Body of pancreas (tissue), 4 donors: ENCODE measurements around the gene PCK1. TPM values are rescaled to one million over a fixed set of nuclear protein-coding genes. Genes with fewer than 3 reads are reported as not detected.
A peak's percentile ranks its signal among the peaks of the same experiment; 100 is the strongest.

ENCODE experiments used
- ATAC-seq: fragments of 150-250 bp; one replicate; pipeline ENCODE4 v1.9.1; 2016
- DNase-seq, 4 donors: peaks; one replicate each; pipeline ENCODE4 v3.0.0-alpha.2; 2019
- H3K27ac ChIP-seq, 4 donors: fragments of 200-600 bp; sonication (generic); 1 replicate in 3 of 4; 2 replicates in 1 of 4; pipeline versions ENCODE4 v1.5.1 to v1.6.1; 2016 to 2019; ENCODE audit warnings: mild to moderate bottlenecking in 1 of 4, mixed read lengths in 1 of 4, moderate library complexity in 1 of 4
- H3K27me3 ChIP-seq, 2 donors: fragments of 200-600 bp; sonication (generic); one replicate each; pipeline ENCODE4 v1.6.0; 2016; ENCODE audit warnings: mild to moderate bottlenecking in 1 of 2
- H3K36me3 ChIP-seq, 2 donors: fragments of 200-600 bp; sonication (generic); replicated peaks in 1 of 2; 2 replicates each; pipeline ENCODE4 v1.5.1; 2016; ENCODE audit warnings: low read depth in 2 of 2; ENCODE audit not compliant: insufficient read depth in 1 of 2
- H3K4me1 ChIP-seq: fragments of 200-600 bp; sonication (generic); one replicate; pipeline ENCODE4 v1.6.0; 2016
- H3K4me3 ChIP-seq, 2 donors: fragments of 200-600 bp; sonication (generic); 1 replicate in 1 of 2; 2 replicates in 1 of 2; pipeline ENCODE4 v1.5.1; 2016 to 2019
- H3K9me3 ChIP-seq, 3 donors: fragments of 200-600 bp; sonication (generic); 1 replicate in 2 of 3; 2 replicates in 1 of 3; pipeline ENCODE4 v1.5.1; 2016
- POLR2A ChIP-seq, 3 donors: fragments of 450-650 bp; IDR thresholded peaks; one replicate each; pipeline ENCODE4 v1.6.1; 2016; ENCODE audit warnings: antibody characterized with exemption in 3 of 3, mild to moderate bottlenecking in 2 of 3
- WGBS, 2 donors: methylation state at CpG; one replicate each; pipeline ENCODE4 v1.1.5; 2017; 5-methylcytosine and 5-hydroxymethylcytosine counted together
- intact Hi-C: fragments of 100-400 bp; cut with DNase I; formaldehyde crosslinking; loops from one replicate; pipeline ENCODE4 v1.15.1; 2023
- total RNA-seq, 2 donors: library from RNA; depleted of rRNA; stranded (reverse); fragments of >200 nt; gene quantifications; one replicate each; pipeline ENCODE4 v1.1.0, GENCODE V29; 2016
- TF ChIP-seq, protein P1 (sequence below), 7 experiments: fragments of 450-650 bp in 4 of 7; fragments of 200-600 bp in 3 of 7; sonication (generic) in 3 of 7; IDR thresholded peaks; one replicate each; pipeline ENCODE4 v1.5.1; 2016 to 2019; ENCODE audit warnings: antibody characterized with exemption in 7 of 7

Gene PCK1
- total RNA-seq, 2 donors from 2014 or later = 14.3 to 33.3 TPM

DNA sequence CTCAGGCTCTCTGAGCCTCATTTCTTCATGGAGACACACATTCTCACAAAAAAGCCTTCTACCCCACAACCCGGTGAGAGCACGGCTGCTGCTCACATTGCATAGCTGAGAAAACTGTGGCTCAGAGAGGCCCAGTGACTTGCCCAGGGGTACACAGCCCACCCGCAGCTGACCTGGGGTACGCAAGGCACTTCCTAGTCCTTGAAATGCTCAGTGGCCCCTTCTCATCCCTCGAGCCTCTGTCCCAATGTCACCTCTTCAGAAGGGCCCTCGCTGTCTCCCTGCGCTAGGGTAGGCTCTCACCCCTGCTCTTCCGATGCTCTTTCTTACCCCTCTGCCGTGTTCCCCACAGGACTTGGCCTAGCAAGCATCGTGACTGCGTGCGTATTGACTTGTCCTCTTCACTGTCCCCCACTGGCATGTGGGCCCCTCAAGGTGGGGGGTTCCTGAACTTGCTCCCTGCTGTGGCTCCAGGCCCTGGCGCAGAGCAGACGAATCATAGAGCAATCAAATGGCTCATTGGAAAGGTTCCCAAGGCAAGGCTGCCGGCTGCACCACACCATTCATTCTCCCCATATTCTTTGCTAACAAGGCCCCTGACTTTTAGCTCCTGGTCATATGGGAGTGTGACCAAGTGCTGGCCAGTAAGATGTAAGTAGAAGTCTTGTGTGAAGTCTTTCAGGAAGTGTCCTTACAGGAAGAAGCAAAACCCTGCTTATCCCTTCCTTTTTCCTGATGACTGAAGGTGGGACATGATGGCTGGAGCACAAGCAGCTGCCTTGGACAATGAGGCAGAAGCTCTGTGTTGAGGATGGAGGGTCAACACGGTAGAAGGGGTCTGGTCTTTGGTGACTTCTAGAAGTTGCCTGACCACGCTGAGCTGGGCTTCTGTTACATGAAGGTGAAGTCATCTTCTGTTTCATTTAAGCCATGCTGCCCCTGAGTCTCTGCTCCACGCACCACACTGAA lies 22.7 kb downstream of the PCK1 start:
- H3K36me3 ChIP-seq = no peaks in the 10 kb centered on the region
- H3K27me3 ChIP-seq = peaks cover 0 to 5% of the 10 kb centered on the region in 2 donors
- 74 to 77% methylated on average over 17 to 18 of the region's 18 CpGs for WGBS, 2 donors
- no peak overlapping the region for H3K4me3 ChIP-seq
- intact Hi-C loops = no loop called here
- no peaks in the 10 kb centered on the region for H3K9me3 ChIP-seq
- no peak for DNase-seq
- TF ChIP-seq, protein P1, sequence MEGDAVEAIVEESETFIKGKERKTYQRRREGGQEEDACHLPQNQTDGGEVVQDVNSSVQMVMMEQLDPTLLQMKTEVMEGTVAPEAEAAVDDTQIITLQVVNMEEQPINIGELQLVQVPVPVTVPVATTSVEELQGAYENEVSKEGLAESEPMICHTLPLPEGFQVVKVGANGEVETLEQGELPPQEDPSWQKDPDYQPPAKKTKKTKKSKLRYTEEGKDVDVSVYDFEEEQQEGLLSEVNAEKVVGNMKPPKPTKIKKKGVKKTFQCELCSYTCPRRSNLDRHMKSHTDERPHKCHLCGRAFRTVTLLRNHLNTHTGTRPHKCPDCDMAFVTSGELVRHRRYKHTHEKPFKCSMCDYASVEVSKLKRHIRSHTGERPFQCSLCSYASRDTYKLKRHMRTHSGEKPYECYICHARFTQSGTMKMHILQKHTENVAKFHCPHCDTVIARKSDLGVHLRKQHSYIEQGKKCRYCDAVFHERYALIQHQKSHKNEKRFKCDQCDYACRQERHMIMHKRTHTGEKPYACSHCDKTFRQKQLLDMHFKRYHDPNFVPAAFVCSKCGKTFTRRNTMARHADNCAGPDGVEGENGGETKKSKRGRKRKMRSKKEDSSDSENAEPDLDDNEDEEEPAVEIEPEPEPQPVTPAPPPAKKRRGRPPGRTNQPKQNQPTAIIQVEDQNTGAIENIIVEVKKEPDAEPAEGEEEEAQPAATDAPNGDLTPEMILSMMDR (IDR thresholded peaks at IDR 0.05) = no peak
- no peak for TF ChIP-seq POLR2A (IDR thresholded peaks at IDR 0.05)
- peaks cover 11% of the 10 kb centered on the region for H3K4me1 ChIP-seq
- peak overlapping the region in 1 of 4 donors; percentile 26 for H3K27ac ChIP-seq
- ATAC-seq = no peak

DNA sequence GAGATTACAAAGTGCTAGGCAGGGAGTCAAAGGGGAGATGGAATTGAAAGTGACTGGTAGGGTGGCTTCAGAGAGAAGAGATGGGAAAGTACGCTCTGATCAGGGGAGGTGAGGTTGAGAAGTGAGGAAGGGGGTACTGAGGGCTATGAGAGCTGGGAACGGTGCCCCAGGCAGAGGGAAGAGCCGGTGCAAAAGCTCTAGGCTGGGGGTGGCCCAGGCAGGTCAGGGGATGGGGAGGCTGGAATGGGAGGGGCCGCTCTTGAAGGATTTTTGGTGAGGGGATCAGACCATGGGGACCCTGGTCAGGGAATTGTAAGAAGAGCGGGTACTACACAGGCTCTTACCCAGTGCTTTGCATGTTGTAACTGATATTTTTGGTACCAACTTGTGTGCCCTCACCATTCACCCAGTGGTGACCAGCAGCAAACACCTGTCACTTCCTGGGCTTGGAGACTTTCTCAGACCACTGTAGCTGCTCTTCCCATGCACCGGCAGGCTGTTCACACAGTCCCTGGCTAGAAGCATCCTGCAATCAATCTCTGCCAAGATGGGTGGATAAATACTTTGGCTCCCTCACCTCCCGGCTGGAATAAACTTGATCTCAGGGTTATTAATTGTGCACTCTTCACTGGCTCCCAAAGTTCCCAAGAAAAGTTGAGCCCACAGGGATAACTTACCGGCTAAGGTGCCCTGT lies 24.0 kb downstream of the PCK1 start:
- DNase-seq (no peak), ATAC-seq (no peak)
- Histone ChIP-seq H3K27ac (no peak overlapping the region), H3K36me3 (no peaks in the 10 kb centered on the region), H3K9me3 (no peaks in the 10 kb centered on the region), H3K4me3 (no peak overlapping the region), H3K4me1 (peaks cover 10% of the 10 kb centered on the region), H3K27me3 (peaks cover 0 to 5% of the 10 kb centered on the region in 2 donors)
- TF ChIP-seq POLR2A (IDR thresholded peaks at IDR 0.05) = no peak
- TF ChIP-seq, protein P1 (IDR thresholded peaks at IDR 0.05) = no peak
- WGBS, 2 donors = 47 to 53% methylated on average over 8 of the region's 8 CpGs
- intact Hi-C loops = no loop called here

DNA sequence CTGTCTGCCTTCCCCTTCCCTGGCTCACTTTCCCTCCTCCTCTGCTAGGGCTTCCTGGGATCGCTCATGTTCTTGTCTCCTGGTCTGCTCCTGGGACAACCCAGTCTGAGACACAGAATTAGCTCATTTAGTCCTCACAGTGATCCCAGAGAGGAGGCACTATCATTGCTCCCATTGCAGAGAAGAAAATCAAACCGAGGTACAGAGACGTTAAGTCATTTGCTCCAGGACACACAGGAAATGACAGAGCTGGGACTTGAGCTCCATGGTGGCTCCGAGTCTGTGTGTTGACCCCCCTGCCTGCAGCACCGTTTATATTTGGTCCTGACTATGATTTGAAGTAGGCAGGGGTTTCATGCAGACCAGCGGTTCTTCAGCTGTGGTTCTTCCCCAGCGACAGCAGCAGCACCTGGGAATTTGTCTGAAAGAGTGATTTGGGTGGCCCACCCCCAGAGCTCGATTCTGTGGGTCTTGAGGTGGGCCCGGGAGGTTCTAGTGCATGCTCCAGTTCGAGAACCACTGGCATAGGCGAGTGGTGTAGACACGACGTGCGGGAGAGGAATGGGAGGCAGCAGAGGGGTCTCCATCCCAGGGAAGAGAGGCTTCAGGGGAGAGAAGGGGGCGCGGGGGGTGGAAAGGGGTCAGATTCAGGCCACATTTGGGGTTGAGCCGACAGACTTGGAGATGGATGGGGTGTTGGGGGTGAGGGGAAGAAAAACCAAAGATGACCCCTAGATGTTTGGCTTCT lies 24.7 kb downstream of the PCK1 start:
- intact Hi-C loops = no loop called here
- WGBS, 2 donors = 55 to 57% methylated on average over 17 of the region's 17 CpGs
- Histone ChIP-seq H3K27ac (no peak overlapping the region), H3K27me3 (peaks cover 0 to 5% of the 10 kb centered on the region in 2 donors), H3K4me3 (no peak overlapping the region), H3K4me1 (peaks cover 7% of the 10 kb centered on the region), H3K9me3 (no peaks in the 10 kb centered on the region), H3K36me3 (no peaks in the 10 kb centered on the region)
- DNase-seq = no peak
- no peak for ATAC-seq
- TF ChIP-seq, protein P1 (IDR thresholded peaks at IDR 0.05) = no peak
- TF ChIP-seq POLR2A (IDR thresholded peaks at IDR 0.05) = no peak

DNA sequence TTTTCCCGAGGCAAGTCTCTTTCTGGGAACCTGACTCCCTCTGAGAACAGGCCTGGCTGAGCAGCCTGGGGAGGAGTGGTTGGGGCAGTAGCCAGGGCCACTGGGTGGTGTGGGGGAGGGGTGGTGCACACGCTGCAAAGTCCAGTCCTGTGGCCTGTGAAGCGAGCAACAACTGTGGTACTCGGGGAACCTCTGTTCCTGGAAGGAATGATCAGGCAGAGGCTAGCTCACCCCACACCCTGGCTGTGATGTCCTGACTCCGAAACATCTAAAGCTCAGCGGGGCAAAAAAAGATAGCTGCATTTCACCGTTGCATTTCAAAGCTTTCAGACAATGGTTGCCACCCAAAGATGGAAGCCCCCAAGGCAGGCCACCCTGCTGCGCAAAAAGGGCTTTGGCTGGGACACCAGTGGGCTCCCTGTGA lies 25.5 kb downstream of the PCK1 start:
- no peak for DNase-seq
- no peaks in the 10 kb centered on the region for H3K36me3 ChIP-seq
- peaks cover 0 to 5% of the 10 kb centered on the region in 2 donors for H3K27me3 ChIP-seq
- no peak overlapping the region for H3K4me3 ChIP-seq
- WGBS, 2 donors = 41 to 42% methylated on average over 8 of the region's 8 CpGs
- H3K4me1 ChIP-seq = peaks cover 7% of the 10 kb centered on the region
- intact Hi-C loops = no loop called here
- H3K27ac ChIP-seq = no peak overlapping the region
- TF ChIP-seq POLR2A (IDR thresholded peaks at IDR 0.05) = no peak
- TF ChIP-seq, protein P1 (IDR thresholded peaks at IDR 0.05) = no peak
- no peaks in the 10 kb centered on the region for H3K9me3 ChIP-seq
- no peak for ATAC-seq
